HG02885 (cell line): Measurements from ENCODE around the gene BLNK.
A peak's percentile ranks its signal among the peaks of the same experiment; 100 is the strongest.
"Not testable (repeated sequence)": the region's sequence is repeated elsewhere in the genome, so short reads cannot be mapped to it uniquely, and the experiment has no call there.

Experiments
- ATAC-seq: cut with Tn5 transposase; IDR thresholded peaks from one replicate; pipeline ENCODE4 v1.9.1; 2021; ENCODE audit warnings: mild to moderate bottlenecking; ENCODE audit not compliant: unreplicated experiment, poor library complexity

Gene BLNK

GRCh38 chr10:96230527-96230926 is 40.8 kb downstream of the BLNK start:
- ATAC-seq: no peak

- peak; percentile 61 for ATAC-seq
Observed at GRCh38 chr10:96229568-96230030, 41.8 kb downstream of the BLNK start.

- no peak for ATAC-seq
Observed at GRCh38 chr10:96228408-96228994, 42.9 kb downstream of the BLNK start.

GRCh38 chr10:96227206-96227605 is 44.2 kb downstream of the BLNK start:
- ATAC-seq: no peak

GRCh38 chr10:96225119-96225518 is 46.2 kb downstream of the BLNK start:
- no peak for ATAC-seq

- ATAC-seq: no peak
Observed at GRCh38 chr10:96222908-96223307, 48.5 kb downstream of the BLNK start.

GRCh38 chr10:96222441-96222840 is 48.9 kb downstream of the BLNK start:
- ATAC-seq: no peak

- ATAC-seq: no peak
Observed at GRCh38 chr10:96218826-96219225, 52.5 kb downstream of the BLNK start.

GRCh38 chr10:96217711-96218110 is 53.7 kb downstream of the BLNK start:
- no peak for ATAC-seq

GRCh38 chr10:96216775-96217174 is 54.6 kb downstream of the BLNK start:
- no peak for ATAC-seq

GRCh38 chr10:96212911-96213310 is 58.5 kb downstream of the BLNK start:
- ATAC-seq: no peak

GRCh38 chr10:96211764-96212163 is 59.6 kb downstream of the BLNK start:
- no peak for ATAC-seq

GRCh38 chr10:96208946-96209345 is 62.4 kb downstream of the BLNK start:
- no peak for ATAC-seq

- peak; percentile 86 for ATAC-seq
Observed at GRCh38 chr10:96208271-96208670, 63.1 kb downstream of the BLNK start.

- ATAC-seq: no peak
Observed at GRCh38 chr10:96205580-96205979, 65.8 kb downstream of the BLNK start.

GRCh38 chr10:96201525-96201924 is 69.8 kb downstream of the BLNK start:
- ATAC-seq: no peak

GRCh38 chr10:96189505-96189904 is 81.9 kb downstream of the BLNK start:
- ATAC-seq: not testable (repeated sequence)

GRCh38 chr10:96188916-96189315 is 82.5 kb downstream of the BLNK start:
- ATAC-seq: no peak

GRCh38 chr10:96188421-96188820 is 82.9 kb downstream of the BLNK start:
- no peak for ATAC-seq

GRCh38 chr10:96176985-96177384 is 94.4 kb downstream of the BLNK start:
- no peak for ATAC-seq

GRCh38 chr10:96172666-96173065 is 98.7 kb downstream of the BLNK start:
- ATAC-seq: no peak

- no peak for ATAC-seq
Observed at GRCh38 chr10:96170230-96170629, 101.1 kb downstream of the BLNK start.

GRCh38 chr10:96168546-96168945 is 102.8 kb downstream of the BLNK start:
- ATAC-seq: no peak
